CD4-positive, CD25-positive, alpha-beta regulatory T cell (primary cell): ENCODE data around the gene ARPC5L. TPM values are rescaled to one million over a fixed set of nuclear protein-coding genes. Genes with fewer than 3 reads are reported as not detected.

Source experiments
- ATAC-seq, 2 donors: fragments of 150-1000 bp; cut with Tn5 transposase; one replicate each; pipeline ENCODE4 v1.10.0; 2021; ENCODE audit warnings: low read depth in 2 of 2, moderate number of reproducible peaks in 2 of 2, moderate library complexity in 1 of 2
- DNase-seq, 3 donors: peaks; one replicate each; pipeline versions ENCODE4 v3.0.0 to v3.0.0-alpha.2; 2012 to 2022; ENCODE audit warnings: mixed read lengths in 1 of 3
- H3K27ac ChIP-seq: one replicate; pipeline ENCODE4 v1.7.0; 2013; ENCODE audit warnings: mild to moderate bottlenecking, low read length; ENCODE audit not compliant: insufficient read depth, poor library complexity, severe bottlenecking
- H3K27me3 ChIP-seq: one replicate; pipeline ENCODE4 v1.7.0; 2013; ENCODE audit warnings: low read length; ENCODE audit not compliant: control insufficient read depth, insufficient read depth
- H3K36me3 ChIP-seq: one replicate; pipeline ENCODE4 v1.7.0; 2013; ENCODE audit warnings: mild to moderate bottlenecking, low read length, moderate library complexity; ENCODE audit not compliant: control insufficient read depth, insufficient read depth
- H3K4me1 ChIP-seq: 2 replicates; pipeline ENCODE4 v1.7.0; 2013; ENCODE audit warnings: mild to moderate bottlenecking, low read length; ENCODE audit not compliant: insufficient read depth, control insufficient read depth, poor library complexity, severe bottlenecking
- H3K4me3 ChIP-seq: one replicate; pipeline ENCODE4 v1.7.0; 2013; ENCODE audit warnings: low read depth, mild to moderate bottlenecking, low read length, moderate library complexity
- H3K9me3 ChIP-seq, 2 experiments: 1 replicate in 1 of 2; 2 replicates in 1 of 2; pipeline ENCODE4 v1.7.0; 2013; ENCODE audit warnings: low read length in 2 of 2, mild to moderate bottlenecking in 1 of 2, moderate library complexity in 1 of 2; ENCODE audit not compliant: control insufficient read depth in 2 of 2
- H3K27ac Mint-ChIP-seq, 3 donors: one replicate each; pipeline ENCODE4 v1.8.0; 2020 to 2022; ENCODE audit warnings: mild to moderate bottlenecking in 3 of 3, mixed read lengths in 3 of 3, moderate library complexity in 2 of 3
- H3K27me3 Mint-ChIP-seq: one replicate; pipeline ENCODE4 v1.8.0; 2022; ENCODE audit warnings: mild to moderate bottlenecking, mixed read lengths
- H3K36me3 Mint-ChIP-seq: one replicate; pipeline ENCODE4 v1.8.0; 2020; ENCODE audit warnings: mixed read lengths
- H3K4me1 Mint-ChIP-seq, 4 donors: one replicate each; pipeline ENCODE4 v1.8.0; 2020 to 2022; ENCODE audit warnings: mixed read lengths in 4 of 4, mild to moderate bottlenecking in 1 of 4
- H3K4me3 Mint-ChIP-seq, 4 donors: one replicate each; pipeline ENCODE4 v1.8.0; 2020 to 2022; ENCODE audit warnings: mild to moderate bottlenecking in 4 of 4, mixed read lengths in 4 of 4, moderate library complexity in 3 of 4
- H3K9me3 Mint-ChIP-seq, 7 donors: one replicate each; pipeline ENCODE4 v1.8.0; 2020 to 2022; ENCODE audit warnings: mixed read lengths in 7 of 7, mild to moderate bottlenecking in 3 of 7, moderate library complexity in 2 of 7
- polyA plus RNA-seq, 4 donors: library from polyadenylated mRNA; unstranded; fragments of 300-500 nt; fragmentation: Illumina TruSeq; gene quantifications; one replicate each; pipeline ENCODE4 v1.2.3, GENCODE V29; 2021
- total RNA-seq: library from RNA; stranded (reverse); gene quantifications from one replicate; pipeline ENCODE4 v1.2.3, GENCODE V29; 2022

ARPC5L gene
- total and polyA plus RNA-seq, 5 donors from 2014 or later, result 48.6 to 63.7 (median 60.7) TPM

GRCh38 chr9:124873664-124874063 lies 11.7 kb downstream of the ARPC5L start:
- H3K36me3 Mint-ChIP-seq, result peaks cover 32% of the 10 kb centered on the region
- peaks cover 11 to 61% (median 37%) of the 10 kb centered on the region in 4 donors for H3K4me1 Mint-ChIP-seq
- H3K4me3 Mint-ChIP-seq, result no peak overlapping the region
- peaks cover 66% of the 10 kb centered on the region for H3K36me3 ChIP-seq
- H3K27ac Mint-ChIP-seq, result peak overlapping the region in 2 of 3 donors; percentile 68 to 95
- no peaks in the 10 kb centered on the region for H3K27me3 Mint-ChIP-seq
- H3K4me1 ChIP-seq, result peaks cover 48% of the 10 kb centered on the region
- no peak overlapping the region for H3K4me3 ChIP-seq
- no peaks in the 10 kb centered on the region for H3K27me3 ChIP-seq
- ATAC-seq (no peak), DNase-seq (no peak)
- no peaks in the 10 kb centered on the region for H3K9me3 ChIP-seq
- H3K9me3 Mint-ChIP-seq, result no peaks in the 10 kb centered on the region
- no peak overlapping the region for H3K27ac ChIP-seq

GRCh38 chr9:124875501-124875900 lies 13.6 kb downstream of the ARPC5L start:
- ATAC-seq (no peak), DNase-seq (no peak)
- Mint-ChIP-seq H3K27ac (peak overlapping the region in 2 of 3 donors; percentile 35 to 62), H3K4me1 (peaks cover 5 to 53% (median 32%) of the 10 kb centered on the region in 4 donors), H3K27me3 (no peaks in the 10 kb centered on the region), H3K9me3 (no peaks in the 10 kb centered on the region), H3K4me3 (no peak overlapping the region), H3K36me3 (peaks cover 36% of the 10 kb centered on the region)
- H3K4me3 ChIP-seq, result no peak overlapping the region
- H3K36me3 ChIP-seq, result peaks cover 85% of the 10 kb centered on the region
- peak overlapping the region; percentile 16 for H3K27ac ChIP-seq
- H3K9me3 ChIP-seq, result no peaks in the 10 kb centered on the region
- H3K27me3 ChIP-seq, result no peaks in the 10 kb centered on the region
- H3K4me1 ChIP-seq, result peaks cover 39% of the 10 kb centered on the region

GRCh38 chr9:124877021-124877782 lies 15.3 kb downstream of the ARPC5L start:
- peaks cover 26% of the 10 kb centered on the region for H3K4me1 ChIP-seq
- DNase-seq, result no peak
- no peaks in the 10 kb centered on the region for H3K9me3 ChIP-seq
- Mint-ChIP-seq H3K9me3 (no peaks in the 10 kb centered on the region), H3K4me3 (no peak overlapping the region), H3K27me3 (no peaks in the 10 kb centered on the region), H3K36me3 (peaks cover 37% of the 10 kb centered on the region), H3K27ac (peak overlapping the region in 2 of 3 donors; percentile 8 to 89), H3K4me1 (peaks cover 5 to 48% (median 17%) of the 10 kb centered on the region in 4 donors)
- H3K4me3 ChIP-seq, result no peak overlapping the region
- H3K27ac ChIP-seq, result no peak overlapping the region
- H3K36me3 ChIP-seq, result peaks cover 94% of the 10 kb centered on the region
- no peaks in the 10 kb centered on the region for H3K27me3 ChIP-seq
- no peak for ATAC-seq

- Mint-ChIP-seq H3K27ac (no peak overlapping the region), H3K36me3 (peaks cover 36% of the 10 kb centered on the region), H3K4me3 (no peak overlapping the region), H3K27me3 (no peaks in the 10 kb centered on the region), H3K4me1 (peaks cover 3 to 40% (median 10%) of the 10 kb centered on the region in 4 donors), H3K9me3 (no peaks in the 10 kb centered on the region)
- no peaks in the 10 kb centered on the region for H3K27me3 ChIP-seq
- DNase-seq, result no peak
- H3K9me3 ChIP-seq, result no peaks in the 10 kb centered on the region
- ATAC-seq, result no peak
- H3K4me3 ChIP-seq, result no peak overlapping the region
- no peak overlapping the region for H3K27ac ChIP-seq
- peaks cover 97% of the 10 kb centered on the region for H3K36me3 ChIP-seq
- H3K4me1 ChIP-seq, result peaks cover 18% of the 10 kb centered on the region
Observed at GRCh38 chr9:124878021-124878420, 16.1 kb downstream of the ARPC5L start.

- no peaks in the 10 kb centered on the region for H3K27me3 ChIP-seq
- DNase-seq, result no peak
- H3K9me3 ChIP-seq, result no peaks in the 10 kb centered on the region
- H3K4me3 ChIP-seq, result no peak overlapping the region
- Mint-ChIP-seq H3K27ac (no peak overlapping the region), H3K9me3 (no peaks in the 10 kb centered on the region), H3K4me3 (no peak overlapping the region), H3K36me3 (peaks cover 32% of the 10 kb centered on the region), H3K4me1 (peaks cover 0 to 35% (median 6%) of the 10 kb centered on the region in 4 donors), H3K27me3 (no peaks in the 10 kb centered on the region)
- ATAC-seq, result no peak
- peaks cover 13% of the 10 kb centered on the region for H3K4me1 ChIP-seq
- H3K36me3 ChIP-seq, result peaks cover 92% of the 10 kb centered on the region
- H3K27ac ChIP-seq, result no peak overlapping the region
Observed at GRCh38 chr9:124878518-124878917, 16.6 kb downstream of the ARPC5L start.

- no peak overlapping the region for H3K27ac ChIP-seq
- Mint-ChIP-seq H3K27me3 (no peaks in the 10 kb centered on the region), H3K36me3 (peaks cover 30% of the 10 kb centered on the region), H3K4me3 (no peak overlapping the region), H3K9me3 (no peaks in the 10 kb centered on the region), H3K27ac (peak overlapping the region in 1 of 3 donors; percentile 51), H3K4me1 (peaks cover 0 to 28% (median 5%) of the 10 kb centered on the region in 4 donors)
- H3K9me3 ChIP-seq, result no peaks in the 10 kb centered on the region
- H3K4me3 ChIP-seq, result no peak overlapping the region
- ATAC-seq (no peak), DNase-seq (no peak)
- H3K27me3 ChIP-seq, result no peaks in the 10 kb centered on the region
- peaks cover 85% of the 10 kb centered on the region for H3K36me3 ChIP-seq
- H3K4me1 ChIP-seq, result peaks cover 6% of the 10 kb centered on the region
Observed at GRCh38 chr9:124879226-124879625, 17.3 kb downstream of the ARPC5L start.

- Histone ChIP-seq H3K36me3 (peaks cover 79% of the 10 kb centered on the region), H3K4me3 (no peak overlapping the region), H3K27me3 (no peaks in the 10 kb centered on the region), H3K27ac (no peak overlapping the region), H3K9me3 (no peaks in the 10 kb centered on the region), H3K4me1 (peaks cover 5% of the 10 kb centered on the region)
- peak in 1 of 2 donors; percentile 40 for ATAC-seq
- Mint-ChIP-seq H3K9me3 (no peaks in the 10 kb centered on the region), H3K27me3 (no peaks in the 10 kb centered on the region), H3K36me3 (peaks cover 28% of the 10 kb centered on the region), H3K27ac (peak overlapping the region in 1 of 3 donors; percentile 11), H3K4me3 (no peak overlapping the region), H3K4me1 (peaks cover 0 to 18% (median 3%) of the 10 kb centered on the region in 4 donors)
- DNase-seq, result peak in 1 of 3 donors; percentile 50
Observed at GRCh38 chr9:124880501-124880900, 18.6 kb downstream of the ARPC5L start.
